ENCODE measurements around the gene GCFC2. TPM values are rescaled to one million over a fixed set of nuclear protein-coding genes. Genes with fewer than 3 reads are reported as not detected.
"Not testable (repeated sequence)": the region's sequence is repeated elsewhere in the genome, so short reads cannot be mapped to it uniquely, and the experiment has no call there.

GCFC2 gene
- total and polyA plus RNA-seq, 8 donors, result 9.3 to 112 (median 18.5) TPM

- peak in 1 of 2 donors; percentile 5 for DNase-seq
- no peak for TF ChIP-seq POLR2AphosphoS5 (IDR thresholded peaks at IDR 0.05)
- TF ChIP-seq POLR2A (IDR thresholded peaks at IDR 0.05), result no peak
- no peak for TF ChIP-seq CTCF (IDR thresholded peaks at IDR 0.05)
- no peak for TF ChIP-seq EP300 (IDR thresholded peaks at IDR 0.05)
- Histone ChIP-seq H3K9me3 (no peaks in the 10 kb centered on the region), H3K36me3 (peaks cover 0 to 67% (median 46%) of the 10 kb centered on the region in 4 donors), H3K27ac (no peak overlapping the region), H3K4me1 (peaks cover 0 to 6% (median 3%) of the 10 kb centered on the region in 4 donors), H3K4me3 (no peak overlapping the region), H3K27me3 (no peaks in the 10 kb centered on the region)
- 69 to 77% (median 75%) methylated on average over 1 of the region's 1 CpG for WGBS, 5 donors
- intact Hi-C loops (cut with DNase I; ENCODE audit: low total_unique reads), result no loop called here
These were observed 30.3 kb downstream of the GCFC2 start for GRCh38 chr2:75680402-75680801.

- WGBS, 5 donors, result 61 to 92% (median 83%) methylated on average over 1 of the region's 1 CpG
- H3K4me1 ChIP-seq, result peaks cover 0 to 6% (median 3%) of the 10 kb centered on the region in 4 donors
- intact Hi-C loops (cut with DNase I; ENCODE audit: low total_unique reads), result no loop called here
These were observed 31.2 kb downstream of the GCFC2 start for GRCh38 chr2:75679556-75679955.

GRCh38 chr2:75676464-75676863 lies 34.3 kb downstream of the GCFC2 start:
- Histone ChIP-seq H3K27me3 (no peaks in the 10 kb centered on the region), H3K9me3 (no peaks in the 10 kb centered on the region), H3K36me3 (peaks cover 0 to 45% (median 40%) of the 10 kb centered on the region in 4 donors), H3K27ac (no peak overlapping the region), H3K4me1 (peaks cover 0 to 6% (median 3%) of the 10 kb centered on the region in 4 donors), H3K4me3 (no peak overlapping the region)
- DNase-seq, result no peak
- WGBS, 5 donors, result 95 to 97% (median 95%) methylated on average over 3 of the region's 3 CpGs
- TF ChIP-seq CTCF (IDR thresholded peaks at IDR 0.05) (no peak), POLR2AphosphoS5 (IDR thresholded peaks at IDR 0.05) (no peak), POLR2A (IDR thresholded peaks at IDR 0.05) (no peak)
- intact Hi-C loops (cut with DNase I; ENCODE audit: low total_unique reads), result no loop called here

More at GRCh38 chr2:75679556-75679955, 31.2 kb downstream of the GCFC2 start:
- Histone ChIP-seq H3K36me3 (peaks cover 0 to 58% (median 41%) of the 10 kb centered on the region in 4 donors), H3K27me3 (no peaks in the 10 kb centered on the region), H3K4me3 (no peak overlapping the region), H3K9me3 (no peaks in the 10 kb centered on the region), H3K27ac (no peak overlapping the region)
- TF ChIP-seq POLR2A (IDR thresholded peaks at IDR 0.05), result no peak
- TF ChIP-seq EP300 (IDR thresholded peaks at IDR 0.05), result no peak
- no peak for TF ChIP-seq CTCF (IDR thresholded peaks at IDR 0.05)
- TF ChIP-seq POLR2AphosphoS5 (IDR thresholded peaks at IDR 0.05), result no peak
- DNase-seq, result no peak

GRCh38 chr2:75675908-75676307 lies 34.8 kb downstream of the GCFC2 start:
- intact Hi-C loops (cut with DNase I; ENCODE audit: low total_unique reads), result no loop called here
- 92 to 99% (median 96%) methylated on average over 3 of the region's 3 CpGs for WGBS, 5 donors
- no peaks in the 10 kb centered on the region for H3K9me3 ChIP-seq

GRCh38 chr2:75675423-75675822 lies 35.3 kb downstream of the GCFC2 start:
- H3K4me3 ChIP-seq; intact Hi-C loops (cut with DNase I; ENCODE audit: low total_unique reads); H3K9me3 ChIP-seq; DNase-seq; H3K4me1 ChIP-seq; H3K27ac ChIP-seq; H3K27me3 ChIP-seq: not testable (repeated sequence)
- peaks cover 0 to 43% (median 41%) of the 10 kb centered on the region in 4 donors for H3K36me3 ChIP-seq
- WGBS, 5 donors, result 82 to 92% (median 87%) methylated on average over 4 of the region's 4 CpGs

More at GRCh38 chr2:75675908-75676307, 34.8 kb downstream of the GCFC2 start:
- Histone ChIP-seq H3K27me3 (no peaks in the 10 kb centered on the region), H3K4me3 (no peak overlapping the region), H3K27ac (no peak overlapping the region), H3K4me1 (peaks cover 0 to 6% (median 3%) of the 10 kb centered on the region in 4 donors), H3K36me3 (peaks cover 0 to 45% (median 40%) of the 10 kb centered on the region in 4 donors)
- no peak for DNase-seq
- TF ChIP-seq POLR2AphosphoS5 (IDR thresholded peaks at IDR 0.05) (no peak), POLR2A (IDR thresholded peaks at IDR 0.05) (no peak), CTCF (IDR thresholded peaks at IDR 0.05) (no peak), EP300 (IDR thresholded peaks at IDR 0.05) (no peak)

Data from stomach (tissue), 9 donors.